IgD-negative memory B cell (primary cell): ENCODE measurements around the gene SPTLC3. TPM values are rescaled to one million over a fixed set of nuclear protein-coding genes. Genes with fewer than 3 reads are reported as not detected.

ENCODE experiments used
- H3K27ac Mint-ChIP-seq, 3 donors: one replicate each; pipeline ENCODE4 v1.8.0; 2020 to 2022; ENCODE audit warnings: mild to moderate bottlenecking in 3 of 3, mixed read lengths in 3 of 3, moderate library complexity in 1 of 3
- H3K27me3 Mint-ChIP-seq: one replicate; pipeline ENCODE4 v1.8.0; 2021; ENCODE audit warnings: mixed read lengths
- H3K36me3 Mint-ChIP-seq: one replicate; pipeline ENCODE4 v1.8.0; 2020; ENCODE audit warnings: mild to moderate bottlenecking, mixed read lengths
- H3K4me1 Mint-ChIP-seq, 3 donors: one replicate each; pipeline ENCODE4 v1.8.0; 2020 to 2022; ENCODE audit warnings: mixed read lengths in 3 of 3, mild to moderate bottlenecking in 1 of 3
- H3K4me3 Mint-ChIP-seq, 4 donors: one replicate each; pipeline ENCODE4 v1.8.0; 2020 to 2022; ENCODE audit warnings: mild to moderate bottlenecking in 4 of 4, mixed read lengths in 4 of 4, moderate library complexity in 3 of 4
- H3K9me3 Mint-ChIP-seq, 3 donors: one replicate each; pipeline ENCODE4 v1.8.0; 2020 to 2021; ENCODE audit warnings: mixed read lengths in 3 of 3, mild to moderate bottlenecking in 1 of 3
- polyA plus RNA-seq: library from polyadenylated mRNA; unstranded; fragments of 300-500 nt; fragmentation: Illumina TruSeq; gene quantifications from one replicate; pipeline ENCODE4 v1.2.3, GENCODE V29; 2021

The SPTLC3 gene
- polyA plus RNA-seq, 1 donor from 2014 or later: not detected

GRCh38 chr20:13142143-13142542 is 133.4 kb downstream of the SPTLC3 start:
- Mint-ChIP-seq H3K36me3 (no peaks in the 10 kb centered on the region), H3K4me1 (no peaks in the 10 kb centered on the region), H3K27ac (no peak overlapping the region), H3K9me3 (peaks cover 0 to 2% (median 0%) of the 10 kb centered on the region in 3 donors), H3K27me3 (peaks cover 10% of the 10 kb centered on the region), H3K4me3 (no peak overlapping the region)

GRCh38 chr20:13147071-13147963 is 138.5 kb downstream of the SPTLC3 start:
- Mint-ChIP-seq H3K27ac (no peak overlapping the region), H3K4me1 (no peaks in the 10 kb centered on the region)

GRCh38 chr20:13147971-13148370 is 139.2 kb downstream of the SPTLC3 start:
- Mint-ChIP-seq H3K4me1 (no peaks in the 10 kb centered on the region), H3K36me3 (no peaks in the 10 kb centered on the region), H3K4me3 (no peak overlapping the region), H3K27me3 (peaks cover 6% of the 10 kb centered on the region), H3K27ac (no peak overlapping the region), H3K9me3 (no peaks in the 10 kb centered on the region)

More at GRCh38 chr20:13147071-13147963, 138.5 kb downstream of the SPTLC3 start:
- Mint-ChIP-seq H3K9me3 (no peaks in the 10 kb centered on the region), H3K27me3 (peaks cover 4% of the 10 kb centered on the region), H3K36me3 (no peaks in the 10 kb centered on the region), H3K4me3 (no peak overlapping the region)

GRCh38 chr20:13148402-13148801 is 139.6 kb downstream of the SPTLC3 start:
- no peaks in the 10 kb centered on the region for H3K4me1 Mint-ChIP-seq
- H3K27ac Mint-ChIP-seq: no peak overlapping the region
- H3K36me3 Mint-ChIP-seq: no peaks in the 10 kb centered on the region

GRCh38 chr20:13148961-13149360 is 140.2 kb downstream of the SPTLC3 start:
- Mint-ChIP-seq H3K4me3 (no peak overlapping the region), H3K36me3 (no peaks in the 10 kb centered on the region), H3K4me1 (no peaks in the 10 kb centered on the region), H3K27ac (no peak overlapping the region), H3K9me3 (no peaks in the 10 kb centered on the region), H3K27me3 (peaks cover 6% of the 10 kb centered on the region)

More at GRCh38 chr20:13148402-13148801, 139.6 kb downstream of the SPTLC3 start:
- Mint-ChIP-seq H3K27me3 (peaks cover 6% of the 10 kb centered on the region), H3K9me3 (no peaks in the 10 kb centered on the region), H3K4me3 (no peak overlapping the region)

GRCh38 chr20:13149371-13150105 is 140.8 kb downstream of the SPTLC3 start:
- H3K4me1 Mint-ChIP-seq: no peaks in the 10 kb centered on the region
- no peaks in the 10 kb centered on the region for H3K9me3 Mint-ChIP-seq

GRCh38 chr20:13158369-13158768 is 149.6 kb downstream of the SPTLC3 start:
- Mint-ChIP-seq H3K36me3 (peaks cover 2% of the 10 kb centered on the region), H3K4me1 (no peaks in the 10 kb centered on the region), H3K9me3 (no peaks in the 10 kb centered on the region), H3K4me3 (no peak overlapping the region), H3K27me3 (peaks cover 3% of the 10 kb centered on the region), H3K27ac (no peak overlapping the region)

More at GRCh38 chr20:13149371-13150105, 140.8 kb downstream of the SPTLC3 start:
- Mint-ChIP-seq H3K27me3 (peaks cover 6% of the 10 kb centered on the region), H3K4me3 (no peak overlapping the region), H3K36me3 (no peaks in the 10 kb centered on the region), H3K27ac (no peak overlapping the region)

- Mint-ChIP-seq H3K4me1 (no peaks in the 10 kb centered on the region), H3K9me3 (no peaks in the 10 kb centered on the region), H3K36me3 (peaks cover 2% of the 10 kb centered on the region), H3K27ac (no peak overlapping the region), H3K27me3 (peaks cover 3% of the 10 kb centered on the region), H3K4me3 (no peak overlapping the region)
Observed at GRCh38 chr20:13159889-13160288, 151.1 kb downstream of the SPTLC3 start.

- Mint-ChIP-seq H3K36me3 (peaks cover 2% of the 10 kb centered on the region), H3K27me3 (peaks cover 3% of the 10 kb centered on the region), H3K4me3 (no peak overlapping the region), H3K9me3 (no peaks in the 10 kb centered on the region), H3K4me1 (no peaks in the 10 kb centered on the region), H3K27ac (no peak overlapping the region)
Observed at GRCh38 chr20:13165203-13165602, 156.4 kb downstream of the SPTLC3 start.

GRCh38 chr20:13166011-13166410 is 157.2 kb downstream of the SPTLC3 start:
- Mint-ChIP-seq H3K9me3 (no peaks in the 10 kb centered on the region), H3K27me3 (peaks cover 3% of the 10 kb centered on the region), H3K27ac (no peak overlapping the region), H3K4me3 (no peak overlapping the region), H3K4me1 (no peaks in the 10 kb centered on the region), H3K36me3 (peaks cover 2% of the 10 kb centered on the region)

GRCh38 chr20:13166437-13166836 is 157.7 kb downstream of the SPTLC3 start:
- Mint-ChIP-seq H3K4me3 (no peak overlapping the region), H3K9me3 (no peaks in the 10 kb centered on the region), H3K4me1 (no peaks in the 10 kb centered on the region)

GRCh38 chr20:13169086-13169485 is 160.3 kb downstream of the SPTLC3 start:
- Mint-ChIP-seq H3K4me1 (no peaks in the 10 kb centered on the region), H3K27me3 (peaks cover 3% of the 10 kb centered on the region), H3K36me3 (peaks cover 2% of the 10 kb centered on the region), H3K27ac (no peak overlapping the region), H3K4me3 (no peak overlapping the region), H3K9me3 (peaks cover 0 to 5% (median 4%) of the 10 kb centered on the region in 3 donors)

More at GRCh38 chr20:13166437-13166836, 157.7 kb downstream of the SPTLC3 start:
- no peak overlapping the region for H3K27ac Mint-ChIP-seq
- no peaks in the 10 kb centered on the region for H3K36me3 Mint-ChIP-seq
- H3K27me3 Mint-ChIP-seq: peaks cover 3% of the 10 kb centered on the region

- no peaks in the 10 kb centered on the region for H3K4me1 Mint-ChIP-seq
- no peak overlapping the region for H3K4me3 Mint-ChIP-seq
- H3K27ac Mint-ChIP-seq: no peak overlapping the region
- peaks cover 3% of the 10 kb centered on the region for H3K27me3 Mint-ChIP-seq
- H3K36me3 Mint-ChIP-seq: peaks cover 2% of the 10 kb centered on the region
- peaks cover 4 to 10% (median 5%) of the 10 kb centered on the region in 3 donors for H3K9me3 Mint-ChIP-seq
Observed at GRCh38 chr20:13170771-13171170, 162.0 kb downstream of the SPTLC3 start.

- H3K4me3 Mint-ChIP-seq: peak overlapping the region in 1 of 4 donors; percentile 35
- peaks cover 3% of the 10 kb centered on the region for H3K27me3 Mint-ChIP-seq
- H3K9me3 Mint-ChIP-seq: peaks cover 5 to 17% (median 9%) of the 10 kb centered on the region in 3 donors
- no peaks in the 10 kb centered on the region for H3K4me1 Mint-ChIP-seq
- H3K27ac Mint-ChIP-seq: no peak overlapping the region
- H3K36me3 Mint-ChIP-seq: peaks cover 4% of the 10 kb centered on the region
Observed at GRCh38 chr20:13173201-13173600, 164.4 kb downstream of the SPTLC3 start.

- H3K27ac Mint-ChIP-seq: no peak overlapping the region
- H3K9me3 Mint-ChIP-seq: peaks cover 5 to 17% (median 9%) of the 10 kb centered on the region in 3 donors
- H3K36me3 Mint-ChIP-seq: peaks cover 4% of the 10 kb centered on the region
- peaks cover 1% of the 10 kb centered on the region for H3K27me3 Mint-ChIP-seq
- H3K4me1 Mint-ChIP-seq: no peaks in the 10 kb centered on the region
- peak overlapping the region in 1 of 4 donors; percentile 32 for H3K4me3 Mint-ChIP-seq
Observed at GRCh38 chr20:13174402-13174801, 165.6 kb downstream of the SPTLC3 start.
